ENCODE measurements around the gene LRP5.
"Not testable (repeated sequence)": the region's sequence is repeated elsewhere in the genome, so short reads cannot be mapped to it uniquely, and the experiment has no call there.

The LRP5 gene

GRCh38 chr11:68297812-68298658, 14.4 kb upstream of the LRP5 start:
- peak; percentile 98 for TF ChIP-seq CTCF (IDR thresholded peaks at IDR 0.05; ENCODE audit: insufficient read depth, low read length, missing control alignments)
- POLR2A ChIA-PET = interaction anchor here (1.6 kb wide), 1 partner anchor 40 kb away, joined by 7 read pairs; no protein-coding TSS in a partner anchor
- CTCF ChIA-PET = interaction anchor here (0.6 to 7.4 kb wide), 44 partner anchors 9 to 197 kb away, joined by 3 to 150 read pairs (median 6); partner anchors contain the start of genes C11orf24 and LRP5
- no peak for DNase-seq (ENCODE audit: low read depth, low spot score)
- H3K4me3 ChIP-seq (ENCODE audit: low read depth, low read length) = no peak overlapping the region

DNA sequence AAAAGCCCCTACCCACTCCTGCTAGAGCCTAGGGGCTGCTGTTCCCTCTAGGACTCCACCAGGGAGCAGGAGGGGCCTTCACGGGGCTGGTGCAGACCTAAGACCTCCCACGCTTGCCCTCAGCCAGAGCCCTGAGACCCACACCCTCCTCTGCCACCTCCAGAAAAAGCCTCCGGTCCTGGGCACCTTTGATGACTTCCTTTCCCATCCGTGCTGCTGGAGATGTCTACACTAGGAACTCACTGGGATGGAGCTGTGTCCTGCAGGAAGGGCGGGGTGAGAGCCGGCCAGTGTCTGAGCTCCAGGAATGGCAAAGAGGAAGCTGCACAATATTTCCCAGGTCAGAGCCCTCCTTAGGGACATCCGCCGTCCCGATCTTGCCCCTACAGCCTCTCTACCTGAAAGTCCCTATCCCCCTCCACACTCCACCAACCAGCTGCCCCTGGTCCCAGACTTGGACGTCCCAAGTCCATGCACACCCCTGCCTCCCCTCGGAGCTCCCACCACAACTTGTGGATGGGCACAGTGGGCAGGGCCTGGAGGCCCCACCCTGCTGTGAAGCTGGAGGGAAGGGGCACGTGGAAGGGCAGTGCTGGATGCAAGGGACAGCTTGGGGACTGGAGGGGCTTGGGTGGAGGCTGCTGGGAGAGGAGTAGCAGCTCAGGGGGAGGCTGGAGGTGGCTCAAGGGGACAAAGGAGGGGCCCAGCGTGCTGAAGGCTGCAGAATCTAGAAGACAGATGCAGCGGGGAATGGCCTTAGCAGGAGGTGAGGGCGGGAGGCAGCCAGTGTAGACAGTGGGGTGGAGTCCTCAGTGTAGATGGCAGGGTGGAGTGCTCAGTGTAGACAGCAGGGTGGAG, 13.5 kb upstream of the LRP5 start:
- DNase-seq (ENCODE audit: low read depth, low spot score) = no peak
- H3K4me3 ChIP-seq (ENCODE audit: low read depth, low read length) = no peak overlapping the region
- no peak for TF ChIP-seq CTCF (IDR thresholded peaks at IDR 0.05; ENCODE audit: insufficient read depth, low read length, missing control alignments)
- POLR2A ChIA-PET = interaction anchor here (1.6 kb wide), 1 partner anchor 41 kb away, joined by 7 read pairs; no protein-coding TSS in a partner anchor
- CTCF ChIA-PET = interaction anchor here (1.0 to 7.4 kb wide), 37 partner anchors 8 to 196 kb away, joined by 3 to 150 read pairs (median 8); partner anchors contain the start of genes C11orf24 and LRP5

DNA sequence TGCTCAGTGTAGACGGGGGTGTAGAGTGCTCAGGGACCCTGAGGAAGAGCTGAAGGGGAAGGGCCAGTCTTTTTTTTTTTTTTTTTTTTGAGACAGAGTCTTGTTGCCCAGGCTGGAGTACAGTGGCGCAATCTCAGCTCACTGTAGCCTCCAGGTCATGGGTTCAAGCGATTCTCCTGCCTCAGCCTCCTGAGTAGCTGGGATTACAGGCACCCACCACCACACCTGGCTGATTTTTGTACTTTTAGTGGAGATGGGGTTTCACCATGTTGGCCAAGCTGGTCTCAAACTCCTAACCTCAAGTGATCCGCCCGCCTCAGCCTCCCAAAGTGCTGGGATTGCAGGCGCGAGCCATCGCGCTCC, 12.9 kb upstream of the LRP5 start:
- ChIA-PET POLR2A (interaction anchor here (1.6 kb wide), 1 partner anchor 42 kb away, joined by 7 read pairs; no protein-coding TSS in a partner anchor), CTCF (interaction anchor here (1.1 to 7.4 kb wide), 14 partner anchors 8 to 141 kb away, joined by 3 to 150 read pairs (median 23); partner anchors contain the start of genes C11orf24 and LRP5)
- not testable (repeated sequence) for H3K4me3 ChIP-seq (ENCODE audit: low read depth, low read length); DNase-seq (ENCODE audit: low read depth, low spot score)

DNA sequence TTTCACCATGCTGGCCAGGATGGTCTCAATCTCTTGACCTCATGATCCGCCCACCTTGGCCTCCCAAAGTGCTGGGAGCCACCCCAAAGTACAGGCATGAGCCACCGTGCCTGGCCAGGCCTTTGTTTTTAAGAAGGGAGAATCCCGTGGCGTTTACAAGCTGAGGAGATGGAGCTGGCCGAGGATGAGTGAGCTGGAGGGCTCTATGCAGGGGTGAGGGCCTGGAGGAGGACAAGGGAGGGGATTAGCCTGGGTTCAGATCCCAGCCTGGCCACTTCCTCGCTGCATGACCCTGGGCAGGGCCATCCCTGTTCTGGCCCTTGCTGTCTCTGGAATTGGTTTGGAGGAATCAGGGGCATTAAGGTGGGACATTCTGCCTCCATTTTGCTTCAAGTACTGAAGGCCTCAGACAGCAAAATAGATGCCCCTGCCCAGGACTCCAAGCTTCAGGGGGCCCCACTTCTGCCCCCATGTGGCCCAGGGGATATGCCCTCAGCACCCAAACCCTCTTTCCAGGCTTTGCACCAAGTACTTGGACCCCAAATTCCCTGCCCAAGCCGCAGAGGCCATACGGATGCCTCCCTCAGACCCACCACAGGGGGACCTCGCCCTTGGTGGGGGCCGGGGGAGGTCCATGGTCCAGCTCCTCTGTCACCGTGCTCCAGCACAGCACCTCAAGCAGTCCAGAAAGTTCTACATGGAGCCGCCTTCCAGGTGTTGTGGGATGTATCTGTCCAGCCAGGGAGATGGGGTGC, 12.1 kb upstream of the LRP5 start:
- TF ChIP-seq CTCF (IDR thresholded peaks at IDR 0.05; ENCODE audit: insufficient read depth, low read length, missing control alignments) = no peak
- POLR2A ChIA-PET = no interaction called here
- no peak for DNase-seq (ENCODE audit: low read depth, low spot score)
- CTCF ChIA-PET = interaction anchor here (0.6 to 7.4 kb wide), 10 partner anchors 7 to 110 kb away, joined by 3 to 150 read pairs (median 38); partner anchors contain the start of gene C11orf24
- H3K4me3 ChIP-seq (ENCODE audit: low read depth, low read length) = no peak overlapping the region

- no peak overlapping the region for H3K4me3 ChIP-seq (ENCODE audit: low read depth, low read length)
- DNase-seq (ENCODE audit: low read depth, low spot score) = no peak
- CTCF ChIA-PET = interaction anchor here (2.7 to 7.4 kb wide), 2 partner anchors 44 to 45 kb away, joined by 12 to 150 read pairs; no protein-coding TSS in a partner anchor
- POLR2A ChIA-PET = no interaction called here
- no peak for TF ChIP-seq CTCF (IDR thresholded peaks at IDR 0.05; ENCODE audit: insufficient read depth, low read length, missing control alignments)
Observed at GRCh38 chr11:68302256-68302655, 10.1 kb upstream of the LRP5 start.

DNA sequence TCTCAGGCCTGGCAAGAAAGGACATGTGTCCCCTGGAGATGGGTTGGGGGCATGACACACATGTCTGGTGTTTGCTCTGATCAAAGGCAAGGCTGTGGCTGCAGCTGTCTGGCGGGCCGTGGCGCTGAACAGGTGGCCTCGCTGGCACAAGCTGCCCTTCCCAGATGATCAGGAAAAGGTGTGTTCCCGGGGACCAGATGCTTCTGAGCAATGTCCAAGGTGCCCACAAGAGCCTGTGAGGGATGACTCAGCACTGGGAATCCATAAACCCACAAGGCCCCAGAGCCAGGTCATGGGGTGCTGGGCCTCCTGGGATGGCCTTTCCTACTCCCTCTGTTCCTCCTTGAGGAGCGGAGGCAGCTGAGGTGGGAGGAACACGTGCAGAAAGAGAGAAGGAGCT, 9.7 kb upstream of the LRP5 start:
- CTCF ChIA-PET = interaction anchor here (0.6 to 2.7 kb wide), 5 partner anchors 9 to 93 kb away, joined by 3 to 12 read pairs (median 5); partner anchors contain the start of gene LRP5
- POLR2A ChIA-PET = no interaction called here
- TF ChIP-seq CTCF (IDR thresholded peaks at IDR 0.05; ENCODE audit: insufficient read depth, low read length, missing control alignments) = no peak
- H3K4me3 ChIP-seq (ENCODE audit: low read depth, low read length) = no peak overlapping the region
- no peak for DNase-seq (ENCODE audit: low read depth, low spot score)
